Renal cortical epithelial cell (primary cell): ENCODE results near the gene CBX2. TPM values are rescaled to one million over a fixed set of nuclear protein-coding genes. Genes with fewer than 3 reads are reported as not detected.
A peak's percentile ranks its signal among the peaks of the same experiment; 100 is the strongest.
"Not testable (repeated sequence)": the region's sequence is repeated elsewhere in the genome, so short reads cannot be mapped to it uniquely, and the experiment has no call there.

ENCODE experiments used
- DNase-seq: peaks from one replicate; pipeline ENCODE4 v3.0.0-alpha.2; 2011; ENCODE audit warnings: low read depth
- total RNA-seq: library from RNA; depleted of rRNA; stranded (reverse); fragments of >200 nt; gene quantifications from 2 replicates; pipeline ENCODE4 v1.2.3, GENCODE V29; 2014

Gene CBX2
- total RNA-seq, 1 donor from 2014 or later: 1.5 TPM

DNA sequence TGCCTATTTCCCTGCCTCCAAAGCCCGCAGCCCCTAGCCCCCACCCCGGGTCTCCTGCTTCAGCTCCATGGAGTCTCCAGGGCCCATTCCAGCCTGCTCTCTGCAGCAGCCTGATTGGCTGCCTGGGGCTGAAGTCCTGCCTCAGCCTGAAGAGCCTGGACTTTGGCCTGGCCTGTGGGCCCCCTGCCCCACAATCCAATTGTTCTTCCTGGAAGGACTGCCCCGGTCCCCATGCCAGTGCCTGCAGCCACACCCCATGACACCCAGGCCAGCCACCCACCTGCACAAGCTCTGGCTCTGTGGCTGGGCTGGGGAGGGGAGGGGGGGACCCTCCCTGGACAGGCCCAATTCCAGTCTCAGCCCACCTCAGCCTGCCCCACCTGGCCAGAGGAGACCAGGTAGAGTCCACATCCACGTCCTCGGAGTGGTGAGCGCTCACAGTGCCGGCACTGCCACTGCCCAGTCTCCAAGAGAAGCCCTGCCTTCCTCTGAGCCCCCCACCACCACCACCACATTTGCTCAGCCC is 34.9 kb upstream of the CBX2 start:
- DNase-seq: no peak

- no peak for DNase-seq
Observed at GRCh38 chr17:79743614-79744013, 34.3 kb upstream of the CBX2 start.

DNA sequence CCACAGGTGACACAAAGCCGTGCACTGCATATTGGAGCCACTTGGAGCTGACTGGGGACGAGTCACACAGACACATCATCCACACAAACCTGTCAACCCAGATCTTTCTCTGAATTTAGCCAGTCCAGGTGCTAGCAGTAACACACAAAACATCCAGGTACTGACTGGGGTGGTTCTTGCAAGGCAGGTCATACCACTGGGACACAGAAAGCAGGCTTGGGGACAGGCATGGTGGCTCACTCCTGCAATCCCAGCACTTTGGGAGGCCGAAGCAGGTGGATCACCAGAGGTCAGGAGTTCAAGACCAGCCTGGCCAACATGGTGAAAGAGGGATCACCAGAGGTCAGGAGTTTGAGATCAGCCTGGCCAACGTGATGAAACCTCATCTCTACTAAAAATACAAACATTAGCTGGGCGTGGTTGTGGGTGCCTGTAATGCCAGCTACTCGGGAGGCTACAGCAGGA is 32.3 kb upstream of the CBX2 start:
- DNase-seq: no peak

- DNase-seq: no peak
Observed at GRCh38 chr17:79746889-79747507, 30.9 kb upstream of the CBX2 start.

GRCh38 chr17:79747508-79748294 is 30.2 kb upstream of the CBX2 start:
- no peak for DNase-seq

DNA sequence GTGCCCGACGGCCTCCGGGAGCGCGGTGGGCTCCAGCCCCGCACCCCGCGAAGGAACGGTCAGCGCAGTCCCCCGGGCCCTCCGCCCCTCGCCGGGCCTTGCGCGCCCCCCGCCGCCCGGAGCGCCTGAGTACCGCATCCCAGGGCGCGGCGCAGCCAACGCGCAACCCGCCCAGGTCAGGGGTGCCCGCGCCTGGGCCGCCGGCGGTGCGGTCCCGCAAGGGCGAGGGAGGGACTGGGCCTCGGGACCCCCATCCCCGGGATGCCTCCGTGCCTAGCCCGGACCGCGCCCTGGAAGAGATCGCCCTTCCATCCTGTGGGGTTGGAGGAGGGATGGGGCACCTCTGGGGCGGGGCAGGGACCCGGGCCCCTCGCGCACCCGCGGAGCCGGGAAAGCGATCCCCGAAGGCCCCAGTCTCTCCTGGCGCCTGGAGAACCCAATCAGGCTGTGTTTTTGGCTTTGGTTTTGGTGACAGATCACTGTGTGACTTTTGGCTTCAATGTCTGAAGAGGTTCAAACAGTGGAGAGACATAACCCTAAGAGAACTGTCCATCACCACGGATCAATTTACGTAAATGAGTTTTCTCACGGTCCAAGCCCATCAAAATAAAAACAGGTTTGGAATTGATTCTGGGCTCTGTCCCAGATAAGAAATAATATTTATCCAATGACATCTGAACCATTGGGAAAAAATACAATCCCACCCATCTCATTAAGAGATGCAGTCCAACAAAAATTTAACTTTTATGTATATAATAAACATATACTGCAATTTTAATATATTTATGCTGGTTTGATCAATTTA is 29.5 kb upstream of the CBX2 start:
- no peak for DNase-seq

- DNase-seq: peak; percentile 54
Observed at GRCh38 chr17:79749156-79749815, 28.7 kb upstream of the CBX2 start.

- no peak for DNase-seq
Observed at GRCh38 chr17:79749958-79750357, 28.0 kb upstream of the CBX2 start.

DNA sequence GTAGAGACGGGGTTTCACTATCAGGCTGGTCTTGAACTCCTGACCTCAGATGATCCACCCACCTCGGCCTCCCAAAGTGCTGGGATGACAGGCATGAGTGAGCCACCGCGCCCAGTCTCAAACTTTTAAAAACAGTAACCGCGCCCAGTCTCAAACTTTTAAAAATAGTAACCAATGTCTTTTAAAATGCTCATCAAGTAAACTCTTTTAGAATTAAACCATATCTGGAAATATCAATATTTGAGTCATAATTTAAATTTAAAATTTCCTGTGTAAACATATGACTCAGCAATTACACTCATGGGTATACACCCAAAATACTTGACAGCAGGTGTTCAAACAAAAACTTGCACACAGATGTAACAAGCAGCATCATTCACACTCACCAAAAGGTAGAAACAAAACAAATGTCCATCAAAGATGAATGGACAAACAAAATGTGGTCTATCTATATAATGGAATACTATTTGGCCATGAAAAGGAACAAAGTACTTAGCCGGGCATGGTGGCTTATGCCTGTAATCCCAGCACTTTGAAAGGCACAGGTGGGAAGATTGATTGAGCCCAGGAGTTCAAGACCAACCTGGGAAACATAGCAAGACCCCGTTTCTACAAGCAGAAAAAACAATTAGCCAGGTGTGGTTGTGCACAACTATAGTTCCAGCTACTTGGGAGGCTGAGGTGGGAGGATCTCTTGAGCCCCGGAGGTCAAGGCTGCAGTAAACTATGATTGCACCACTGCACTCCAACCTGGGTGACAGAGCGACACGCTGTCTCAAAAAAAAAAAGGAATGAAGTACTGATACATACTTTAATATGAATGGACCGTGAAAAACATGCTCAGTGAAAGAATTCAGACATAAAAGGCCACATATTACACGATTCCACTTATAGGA is 27.1 kb upstream of the CBX2 start:
- no peak for DNase-seq

DNA sequence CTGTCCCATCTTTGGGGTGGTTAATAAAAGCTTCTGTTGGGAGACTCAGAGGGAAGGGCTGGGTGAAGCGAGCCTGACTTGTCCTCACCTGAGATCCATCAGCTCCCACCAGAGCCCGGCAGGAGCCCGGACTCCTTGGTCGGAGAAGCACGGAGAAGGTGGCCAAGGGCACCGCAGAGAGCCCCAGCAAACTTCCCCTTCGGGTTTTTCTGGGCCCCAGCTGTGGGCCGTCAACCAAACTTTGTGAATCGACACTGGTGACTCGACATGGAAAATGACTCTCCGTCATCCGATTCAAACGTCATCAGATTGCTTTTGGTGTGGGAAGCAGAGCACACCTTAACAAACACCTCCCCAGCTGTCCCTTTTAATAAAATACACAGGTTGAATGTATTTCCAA is 25.8 kb upstream of the CBX2 start:
- no peak for DNase-seq

DNA sequence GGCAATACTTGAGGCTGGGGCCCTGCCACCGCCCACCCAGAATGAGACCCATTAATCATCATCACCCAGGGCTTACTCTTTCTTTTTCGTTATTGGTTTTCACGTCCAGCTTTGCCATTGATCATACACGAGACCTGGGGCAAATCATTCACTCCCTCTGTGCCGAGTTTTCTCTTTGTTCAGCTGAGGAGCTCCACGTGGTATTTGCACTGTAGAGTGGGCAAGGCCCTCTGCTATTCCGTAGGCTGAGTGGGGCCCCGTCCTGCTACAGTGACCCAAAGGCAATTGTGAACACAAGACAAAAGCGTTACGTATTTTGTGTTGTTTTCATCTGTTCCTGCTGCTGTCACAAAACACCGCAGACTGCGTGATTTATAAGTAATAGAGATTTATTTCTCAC is 23.6 kb upstream of the CBX2 start:
- no peak for DNase-seq

DNA sequence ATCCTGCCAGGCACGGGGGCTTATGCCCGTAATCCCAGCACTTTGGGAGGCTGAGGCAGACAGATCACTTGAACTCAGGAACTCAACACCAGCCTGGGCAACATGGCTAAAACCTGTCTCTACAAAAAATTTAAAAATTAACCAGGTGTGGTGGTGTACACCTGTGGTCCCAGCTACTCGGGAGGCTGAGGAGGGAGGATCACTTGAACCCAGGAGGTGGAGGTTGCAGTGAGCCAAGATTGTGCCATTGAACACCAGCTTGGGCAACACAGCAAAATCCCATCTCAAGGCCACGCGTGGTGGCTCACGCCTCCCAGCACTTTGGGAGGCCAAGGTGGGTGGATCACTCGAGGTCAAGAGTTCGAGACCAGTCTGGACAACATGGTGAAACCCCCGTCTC is 23.0 kb upstream of the CBX2 start:
- DNase-seq: not testable (repeated sequence)

GRCh38 chr17:79755591-79755990 is 22.4 kb upstream of the CBX2 start:
- no peak for DNase-seq

GRCh38 chr17:79757140-79757745 is 20.7 kb upstream of the CBX2 start:
- DNase-seq: no peak

DNA sequence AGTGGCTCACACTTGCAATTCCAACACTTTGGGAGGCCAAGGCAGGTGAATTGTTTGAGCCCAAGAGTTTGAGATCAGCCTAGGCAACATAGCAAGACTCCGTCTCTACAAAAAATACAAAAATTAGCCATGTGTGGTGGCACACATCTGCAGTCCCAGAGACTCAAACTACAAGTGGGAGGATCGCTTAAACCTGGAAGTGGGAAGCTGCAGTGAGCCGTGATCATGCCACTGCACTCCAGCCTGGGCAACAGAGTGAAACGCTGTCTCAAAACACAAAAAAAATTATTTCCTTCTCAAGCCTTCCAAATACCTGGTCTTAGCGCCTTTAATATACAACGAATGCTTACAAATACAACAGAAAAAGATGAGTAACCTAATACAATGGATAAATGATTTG is 19.7 kb upstream of the CBX2 start:
- no peak for DNase-seq

DNA sequence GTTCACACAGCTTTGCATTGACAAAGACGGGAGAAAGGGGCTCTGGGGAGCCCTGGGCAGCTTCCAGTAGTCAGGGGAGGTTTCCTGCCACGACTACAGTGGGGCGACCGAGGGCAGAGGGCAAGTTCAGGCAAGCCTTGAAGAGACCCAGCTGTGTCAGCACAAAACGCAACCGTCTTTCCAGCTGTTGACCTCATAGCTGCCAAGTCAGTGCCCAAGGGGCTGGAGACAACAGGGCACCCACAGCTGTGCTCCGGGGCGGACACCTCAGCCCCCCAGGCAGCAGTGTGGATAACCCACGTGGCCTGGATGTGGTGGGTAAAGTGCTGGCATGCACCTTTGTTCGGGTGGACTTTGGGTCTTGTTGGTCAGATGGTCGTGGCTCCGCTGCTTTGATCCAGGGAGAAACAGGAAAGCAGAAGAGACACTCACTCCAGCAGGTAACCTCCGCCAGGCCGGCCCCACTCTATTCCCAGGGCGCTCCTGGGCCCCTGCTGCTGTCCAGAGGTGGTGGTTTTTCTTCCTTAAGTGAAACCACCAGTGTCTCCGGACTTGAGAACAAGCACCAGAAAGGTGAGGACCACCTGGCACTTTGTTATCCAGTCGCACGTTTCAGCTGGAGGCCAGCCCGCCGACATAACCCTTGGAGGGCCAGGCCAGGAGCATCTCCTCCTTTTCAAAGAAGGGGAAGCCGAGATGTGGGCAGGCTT is 17.6 kb upstream of the CBX2 start:
- no peak for DNase-seq

GRCh38 chr17:79761894-79762589 is 15.9 kb upstream of the CBX2 start:
- DNase-seq: no peak

- no peak for DNase-seq
Observed at GRCh38 chr17:79765708-79766107, 12.2 kb upstream of the CBX2 start.
